Measurements from ENCODE around the gene ERBB2.

DNA sequence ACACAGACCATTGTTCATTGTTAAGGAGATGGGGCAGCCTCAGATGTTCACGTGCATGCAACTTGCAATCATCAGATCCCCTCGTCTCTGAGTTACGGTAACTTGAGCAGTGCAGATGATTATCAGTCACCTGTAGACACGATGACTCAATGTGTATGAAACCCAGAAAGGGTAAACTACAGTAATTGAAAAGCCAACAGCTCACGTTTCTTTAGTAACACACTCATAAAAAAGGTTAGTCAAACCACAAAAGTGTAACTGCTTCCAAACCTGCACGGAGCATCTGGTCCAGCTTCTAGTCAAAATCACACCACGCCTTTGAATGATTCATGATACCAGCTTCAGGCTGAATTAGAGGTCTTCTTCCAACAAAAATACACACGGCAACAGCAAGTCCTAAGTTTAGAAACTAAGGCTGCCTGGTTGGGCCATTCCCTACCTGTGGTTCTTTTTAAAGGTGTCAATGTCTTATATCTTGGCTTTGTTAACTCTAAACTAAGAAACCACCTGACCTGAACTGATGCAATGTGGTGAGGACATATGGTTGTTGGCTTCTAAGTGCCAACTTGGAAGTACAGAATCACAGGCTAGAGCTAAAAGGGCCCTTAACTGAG lies 70.2 kb downstream of the ERBB2 start:
- TF ChIP-seq, protein P1, sequence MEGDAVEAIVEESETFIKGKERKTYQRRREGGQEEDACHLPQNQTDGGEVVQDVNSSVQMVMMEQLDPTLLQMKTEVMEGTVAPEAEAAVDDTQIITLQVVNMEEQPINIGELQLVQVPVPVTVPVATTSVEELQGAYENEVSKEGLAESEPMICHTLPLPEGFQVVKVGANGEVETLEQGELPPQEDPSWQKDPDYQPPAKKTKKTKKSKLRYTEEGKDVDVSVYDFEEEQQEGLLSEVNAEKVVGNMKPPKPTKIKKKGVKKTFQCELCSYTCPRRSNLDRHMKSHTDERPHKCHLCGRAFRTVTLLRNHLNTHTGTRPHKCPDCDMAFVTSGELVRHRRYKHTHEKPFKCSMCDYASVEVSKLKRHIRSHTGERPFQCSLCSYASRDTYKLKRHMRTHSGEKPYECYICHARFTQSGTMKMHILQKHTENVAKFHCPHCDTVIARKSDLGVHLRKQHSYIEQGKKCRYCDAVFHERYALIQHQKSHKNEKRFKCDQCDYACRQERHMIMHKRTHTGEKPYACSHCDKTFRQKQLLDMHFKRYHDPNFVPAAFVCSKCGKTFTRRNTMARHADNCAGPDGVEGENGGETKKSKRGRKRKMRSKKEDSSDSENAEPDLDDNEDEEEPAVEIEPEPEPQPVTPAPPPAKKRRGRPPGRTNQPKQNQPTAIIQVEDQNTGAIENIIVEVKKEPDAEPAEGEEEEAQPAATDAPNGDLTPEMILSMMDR (conservative IDR thresholded peaks at IDR 0.05; ENCODE audit: low read length) = no peak
- TF ChIP-seq EZH2phosphoT487 (IDR thresholded peaks at IDR 0.05; ENCODE audit: borderline replicate concordance) = no peak
